Gastroesophageal sphincter (tissue), 3 donors: Measurements from ENCODE around the gene LRRC34.

Source experiments
- CTCF ChIP-seq, 4 experiments: fragments of 200-600 bp in 2 of 4; fragments of 450-650 bp in 2 of 4; sonication (generic) in 1 of 4; IDR thresholded peaks; one replicate each; pipeline ENCODE4 v1.5.1; 2017 to 2019; ENCODE audit warnings: antibody characterized with exemption in 4 of 4, mild to moderate bottlenecking in 2 of 4, moderate library complexity in 2 of 4
- EP300 ChIP-seq: sonication (generic); formaldehyde crosslinking; IDR thresholded peaks from one replicate; pipeline ENCODE4 v1.6.1; 2017; ENCODE audit warnings: antibody characterized with exemption, mild to moderate bottlenecking
- POLR2A ChIP-seq, 2 donors: fragments of 450-650 bp; IDR thresholded peaks; one replicate each; pipeline ENCODE4 v1.6.1; 2017; ENCODE audit warnings: antibody characterized with exemption in 2 of 2, mild to moderate bottlenecking in 2 of 2, moderate library complexity in 1 of 2
- POLR2AphosphoS5 ChIP-seq: sonication (generic); formaldehyde crosslinking; IDR thresholded peaks from one replicate; pipeline ENCODE4 v1.6.1; 2017; ENCODE audit warnings: antibody characterized with exemption

GRCh38 chr3:169855514-169855913 lies 42.8 kb upstream of the LRRC34 start:
- TF ChIP-seq CTCF (IDR thresholded peaks at IDR 0.05) (no peak), EP300 (no peak), POLR2A (IDR thresholded peaks at IDR 0.05) (no peak), POLR2AphosphoS5 (no peak)
